ENCODE results near the gene KYNU.

GRCh38 chr2:142993771-142994170 is 116.3 kb downstream of the KYNU start:
- TF ChIP-seq GATA2 (IDR thresholded peaks at IDR 0.05; ENCODE audit: low read depth, low read length), result no peak
- no peak for TF ChIP-seq GATA3 (IDR thresholded peaks at IDR 0.05; ENCODE audit: low read depth, low read length)

Measured in SH-SY5Y (cell line).